HepG2 (cell line): ENCODE results near the gene DNMT3A. TPM values are rescaled to one million over a fixed set of nuclear protein-coding genes. Genes with fewer than 3 reads are reported as not detected.

Experiments used
- GMEB1 ChIP-seq: sonication (generic); formaldehyde crosslinking; IDR thresholded peaks from 2 replicates; pipeline ENCODE4 v1.5.1; 2020; ENCODE audit warnings: missing genetic modification reagents, mild to moderate bottlenecking, borderline replicate concordance
- HIVEP1 ChIP-seq: sonication (generic); formaldehyde crosslinking; IDR thresholded peaks from 2 replicates; pipeline ENCODE4 v1.4.0; 2020; ENCODE audit warnings: mild to moderate bottlenecking, missing genetic modification reagents
- IKZF1 ChIP-seq: fragments of 450-650 bp; IDR thresholded peaks from 2 replicates; pipeline ENCODE4 v1.7.1; 2016
- MAFK ChIP-seq, 2 experiments: IDR thresholded peaks in 1 of 2; conservative IDR thresholded peaks in 1 of 2; 2 replicates each; pipeline ENCODE4 v1.6.1; 2011; ENCODE audit warnings: improper control_type of control experiment in 2 of 2, low read length in 2 of 2
- MEIS2 ChIP-seq: sonication (generic); formaldehyde crosslinking; IDR thresholded peaks from 2 replicates; pipeline ENCODE4 v1.9.0; 2021; ENCODE audit warnings: mild to moderate bottlenecking, missing genetic modification reagents
- MXD3 ChIP-seq: IDR thresholded peaks from 2 replicates; pipeline ENCODE4 v1.6.1; 2016; ENCODE audit warnings: mild to moderate bottlenecking, missing biosample characterization, missing genetic modification reagents
- NFAT5 ChIP-seq: sonication (generic); formaldehyde crosslinking; IDR thresholded peaks from 2 replicates; pipeline ENCODE4 v1.4.0; 2020; ENCODE audit warnings: missing genetic modification reagents
- NONO ChIP-seq, 2 experiments: fragments of 450-650 bp in 1 of 2; sonication (generic) in 1 of 2; formaldehyde crosslinking in 1 of 2; IDR thresholded peaks in 1 of 2; conservative IDR thresholded peaks in 1 of 2; 2 replicates each; pipeline versions ENCODE4 v1.6.1 to v1.8.0; 2017 to 2022; ENCODE audit warnings: mild to moderate bottlenecking in 1 of 2, missing genetic modification reagents in 1 of 2, moderate library complexity in 1 of 2
- PHB2 ChIP-seq: fragments of 450-650 bp; IDR thresholded peaks from 2 replicates; pipeline ENCODE4 v1.6.1; 2018; ENCODE audit not compliant: partially characterized antibody
- RORA ChIP-seq: sonication (generic); formaldehyde crosslinking; IDR thresholded peaks from 2 replicates; pipeline ENCODE4 v1.5.0; 2020; ENCODE audit warnings: mild to moderate bottlenecking, missing genetic modification reagents, moderate library complexity
- SALL2 ChIP-seq: sonication (generic); formaldehyde crosslinking; IDR thresholded peaks from 2 replicates; pipeline ENCODE4 v1.8.1; 2023; ENCODE audit warnings: mild to moderate bottlenecking, missing genetic modification reagents, inconsistent platforms
- SPEN ChIP-seq: sonication (generic); formaldehyde crosslinking; IDR thresholded peaks from 2 replicates; pipeline ENCODE4 v1.5.1; 2020; ENCODE audit warnings: low read depth, mild to moderate bottlenecking, missing genetic modification reagents
- TAF15 ChIP-seq: fragments of 200-400 bp; formaldehyde crosslinking; IDR thresholded peaks from one replicate; pipeline ENCODE4 v1.6.1; 2018; ENCODE audit warnings: mild to moderate bottlenecking, low read depth, low read length; ENCODE audit not compliant: poor library complexity, severe bottlenecking
- ZBED4 ChIP-seq: sonication (generic); formaldehyde crosslinking; IDR thresholded peaks from 2 replicates; pipeline ENCODE4 v1.4.0; 2020; ENCODE audit warnings: missing genetic modification reagents, borderline replicate concordance
- ZBTB7A ChIP-seq: sonication (generic); formaldehyde crosslinking; IDR thresholded peaks from 2 replicates; pipeline ENCODE4 v1.8.0; 2022; ENCODE audit warnings: mild to moderate bottlenecking, missing genetic modification reagents
- ZIK1 ChIP-seq: sonication (generic); formaldehyde crosslinking; IDR thresholded peaks from 2 replicates; pipeline ENCODE4 v1.5.0; 2020; ENCODE audit warnings: mild to moderate bottlenecking, low read depth, missing genetic modification reagents, borderline replicate concordance
- polyA plus RNA-seq, 8 experiments: library from polyadenylated mRNA; depleted of rRNA in 3 of 8; stranded (reverse) in 7 of 8; unstranded in 1 of 8; fragments of >200 nt; fragmentation: Illumina TruSeq in 4 of 8; extraction: Trizol in 4 of 8; gene quantifications; 2 replicates each; pipeline versions ENCODE4 v1.2.1 to v1.2.3, GENCODE V29; 2011 to 2016; ENCODE audit warnings: low read depth in 4 of 8, missing spikeins in 1 of 8, mixed read lengths in 1 of 8; ENCODE audit not compliant: insufficient read depth in 1 of 8
- total RNA-seq, 5 experiments: library from RNA; depleted of rRNA; stranded (reverse); fragments of >200 nt; fragmentation: Illumina TruSeq; extraction: Trizol; gene quantifications; 2 replicates each; pipeline ENCODE4 v1.2.3, GENCODE V29; 2016; ENCODE audit warnings: low read depth in 1 of 5

DNMT3A gene
- total and polyA plus RNA-seq, 2 of the 13 experiments (the other 11 are each of a cell fraction or from before 2014, with no cell fraction given) = 14.7 to 29.1 TPM

- peak; percentile 82 for TF ChIP-seq ZBED4
- no peak for TF ChIP-seq NFAT5 (CRISPR knock-in tag)
- TF ChIP-seq IKZF1 = no peak
- TF ChIP-seq NONO (IDR thresholded peaks at IDR 0.05) = no peak
- peak; percentile 74 for TF ChIP-seq NONO (CRISPR knock-in tag; conservative IDR thresholded peaks at IDR 0.05)
- TF ChIP-seq ZIK1 = 0 out of 2 replicates have a peak, but pooled peaks have one; percentile 42
- 0 out of 2 replicates have a peak, but pooled peaks have one; percentile 44 for TF ChIP-seq SALL2 (CRISPR knock-in tag)
- peak; percentile 60 for TF ChIP-seq MXD3 (CRISPR knock-in tag)
- peak; percentile 81 for TF ChIP-seq ZBTB7A
- peak; percentile 57; the same call in 1 of the 2 replicates for TF ChIP-seq GMEB1
- TF ChIP-seq RORA (CRISPR knock-in tag) = no peak
- no peak for TF ChIP-seq MAFK (conservative IDR thresholded peaks at IDR 0.05 in 1 of 2, IDR thresholded peaks at IDR 0.05 in 1 of 2; ENCODE audit: low read length in 2 of 2)
- TF ChIP-seq SPEN (CRISPR knock-in tag) = peak; percentile 79
- TF ChIP-seq MEIS2 (CRISPR knock-in tag) = 0 out of 2 replicates have a peak, but pooled peaks have one; percentile 49
- TF ChIP-seq HIVEP1 (CRISPR knock-in tag) = peak; percentile 59; the same call in 1 of the 2 replicates
- TF ChIP-seq PHB2 = no peak
- TF ChIP-seq TAF15 = peak; percentile 66
Measured at GRCh38 chr2:25376750-25377621, 35.3 kb upstream of the DNMT3A start (continued).
